AG08396 (cell line): ENCODE results near the gene GPR173.
A peak's percentile ranks its signal among the peaks of the same experiment; 100 is the strongest.

Source experiments
- DNase-seq: peaks from one replicate; pipeline ENCODE4 v3.0.0; 2012; ENCODE audit warnings: low spot score, mixed read lengths

GPR173 gene, protein sequence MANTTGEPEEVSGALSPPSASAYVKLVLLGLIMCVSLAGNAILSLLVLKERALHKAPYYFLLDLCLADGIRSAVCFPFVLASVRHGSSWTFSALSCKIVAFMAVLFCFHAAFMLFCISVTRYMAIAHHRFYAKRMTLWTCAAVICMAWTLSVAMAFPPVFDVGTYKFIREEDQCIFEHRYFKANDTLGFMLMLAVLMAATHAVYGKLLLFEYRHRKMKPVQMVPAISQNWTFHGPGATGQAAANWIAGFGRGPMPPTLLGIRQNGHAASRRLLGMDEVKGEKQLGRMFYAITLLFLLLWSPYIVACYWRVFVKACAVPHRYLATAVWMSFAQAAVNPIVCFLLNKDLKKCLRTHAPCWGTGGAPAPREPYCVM

DNA sequence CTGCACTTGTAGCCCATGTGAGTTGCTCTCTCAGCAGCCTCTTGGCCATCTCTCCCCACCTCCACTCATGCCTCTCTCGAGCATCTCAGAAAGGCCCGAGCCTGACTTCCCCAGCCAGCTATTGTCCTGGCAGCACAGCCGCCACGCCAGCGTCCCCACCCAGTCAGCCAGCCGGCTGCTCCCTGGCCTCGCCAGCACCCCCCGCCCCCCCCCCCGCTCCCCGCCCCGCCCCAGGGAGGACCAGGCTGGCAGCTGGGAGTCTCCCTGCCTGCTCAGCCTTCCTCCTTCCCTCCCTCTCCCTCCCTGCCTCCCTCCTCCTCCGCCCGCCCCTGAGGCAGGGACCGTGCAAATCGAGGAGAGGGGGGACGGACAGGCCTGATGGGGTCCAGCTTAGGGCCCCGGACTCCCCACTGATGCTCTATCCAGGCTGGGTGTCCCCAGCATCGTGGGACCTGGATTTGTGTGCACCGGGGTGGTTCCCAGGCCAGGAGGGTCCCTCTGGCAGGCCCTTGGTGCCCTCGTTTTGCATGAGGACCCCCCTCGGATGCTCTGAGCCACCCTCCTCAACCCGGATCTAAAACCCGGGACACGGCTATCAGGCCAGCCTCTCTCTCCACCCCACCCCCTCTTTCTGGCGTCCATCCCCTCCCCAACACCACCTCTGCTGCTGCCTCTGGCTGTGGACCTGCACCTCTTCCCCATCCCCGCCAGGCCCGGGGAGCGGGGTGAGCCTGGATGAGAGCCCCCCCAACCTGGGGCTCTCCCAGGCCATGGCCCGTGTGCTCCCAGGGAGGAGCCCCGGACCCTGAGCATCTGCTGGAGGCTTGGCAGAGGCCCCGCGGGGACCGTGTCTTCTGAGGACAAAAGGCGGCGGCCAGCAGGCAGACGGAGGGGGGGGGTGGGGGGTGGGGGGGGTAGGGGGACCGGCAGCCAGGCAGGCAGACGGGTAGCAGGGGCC, at the start of gene GPR173:
Gene GPR173, plus strand, starts transcription at position 621 of the 958 bp plus-strand sequence. CDS start 27,833 bp downstream, outside the sequence.
- peak; percentile 70 for DNase-seq

GRCh38 chrX:53000447-53001135, 48.0 kb upstream of the GPR173 start:
- DNase-seq, result no peak

- no peak for DNase-seq
These were observed 46.6 kb upstream of the GPR173 start for GRCh38 chrX:53001958-53002357.

DNA sequence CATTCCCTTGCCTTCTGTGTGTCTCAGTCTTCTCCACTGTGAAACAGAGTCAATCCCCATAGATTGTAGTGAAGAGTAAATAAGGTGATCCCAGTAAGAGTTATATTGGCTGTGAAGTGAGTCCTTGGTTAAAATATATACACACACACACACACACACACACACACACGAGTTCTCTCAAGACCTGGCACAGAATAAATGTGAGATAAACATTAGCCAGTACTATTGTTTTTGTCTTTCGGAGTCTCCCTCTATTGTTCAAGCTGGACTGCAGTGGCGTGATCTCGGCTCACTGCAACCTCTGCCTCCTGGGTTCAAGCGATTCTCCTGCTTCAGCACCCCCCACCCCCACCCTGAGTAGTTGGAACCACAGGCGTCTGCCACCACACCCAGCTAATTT, 45.5 kb upstream of the GPR173 start:
- DNase-seq, result no peak

DNA sequence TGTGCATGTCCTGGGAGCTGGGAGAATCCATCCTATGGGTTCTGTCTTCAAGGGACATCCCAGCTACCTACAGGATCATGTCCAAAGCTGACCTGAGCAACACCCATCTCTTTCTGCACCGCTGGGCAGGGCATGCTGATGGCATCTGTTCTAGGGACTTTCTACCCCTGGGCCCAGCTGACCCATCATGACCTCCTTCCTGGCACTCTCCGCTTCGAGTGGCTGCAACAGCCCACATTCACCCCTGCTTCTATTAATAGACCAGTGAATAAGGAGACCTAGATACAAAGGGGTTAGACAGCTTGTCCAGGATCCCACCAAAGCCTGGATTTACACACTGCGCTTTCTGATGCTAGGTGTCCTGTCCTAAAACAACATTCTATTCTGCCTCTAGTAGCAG, 44.6 kb upstream of the GPR173 start:
- DNase-seq, result no peak

DNA sequence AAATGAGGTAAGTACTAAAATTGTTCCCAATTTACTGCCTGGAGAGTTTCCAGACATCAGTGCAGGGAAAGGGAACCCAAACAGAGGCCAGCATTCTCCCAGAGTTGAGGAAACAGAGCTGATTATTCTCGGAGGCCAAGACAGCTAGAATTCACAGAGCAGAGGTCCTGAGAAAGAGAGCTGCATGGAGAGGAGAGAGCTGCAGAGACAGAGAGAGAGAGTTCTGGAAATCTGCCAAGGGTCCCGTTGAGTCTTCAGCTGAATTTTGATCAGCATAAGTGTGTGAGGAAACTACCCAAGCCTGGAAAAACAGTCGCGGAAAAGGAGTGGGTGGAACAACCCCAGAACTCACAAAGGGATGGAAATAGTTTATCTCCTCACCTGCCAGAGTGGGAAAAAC, 43.8 kb upstream of the GPR173 start:
- DNase-seq, result no peak

DNA sequence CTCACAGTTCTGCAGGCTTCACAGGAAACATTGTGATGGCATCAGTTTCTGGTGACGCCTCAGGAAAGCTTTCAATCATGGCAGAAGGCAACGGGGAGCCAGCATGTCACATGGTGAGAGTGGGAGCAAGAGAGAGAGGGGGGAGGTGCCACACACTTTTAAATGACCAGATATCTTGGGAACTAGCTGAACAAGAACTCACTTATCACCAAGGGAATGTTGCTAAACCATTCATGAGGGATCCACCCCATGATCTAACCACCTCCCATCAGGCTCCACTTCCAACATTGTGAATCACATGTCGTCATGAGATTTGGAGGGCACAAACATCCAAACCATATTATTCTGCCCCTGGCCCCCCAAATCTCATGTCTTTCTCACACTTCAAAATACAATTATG, 43.3 kb upstream of the GPR173 start:
- no peak for DNase-seq

- DNase-seq, result no peak
These were observed 39.6 kb upstream of the GPR173 start for GRCh38 chrX:53009032-53009431.

DNA sequence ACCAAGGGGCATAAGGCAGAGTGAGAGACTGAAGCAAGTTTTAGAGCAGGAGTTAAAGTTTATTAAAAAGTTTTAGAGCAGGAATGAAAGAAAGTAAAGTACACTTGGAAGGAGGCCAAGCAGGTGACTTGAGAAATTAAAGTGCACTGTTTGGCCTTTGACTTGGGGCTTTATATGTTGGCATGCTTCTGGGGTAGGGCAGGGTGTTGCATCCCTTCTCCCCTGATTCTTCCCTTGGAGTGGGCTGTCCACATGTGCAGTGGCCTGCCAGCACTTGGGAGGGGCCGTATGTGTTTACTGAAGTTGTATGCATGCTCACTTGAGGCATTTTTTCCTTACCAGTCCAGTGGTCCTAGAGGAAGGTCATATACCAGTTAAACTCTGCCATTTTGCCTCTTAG, 35.3 kb upstream of the GPR173 start:
- no peak for DNase-seq

DNA sequence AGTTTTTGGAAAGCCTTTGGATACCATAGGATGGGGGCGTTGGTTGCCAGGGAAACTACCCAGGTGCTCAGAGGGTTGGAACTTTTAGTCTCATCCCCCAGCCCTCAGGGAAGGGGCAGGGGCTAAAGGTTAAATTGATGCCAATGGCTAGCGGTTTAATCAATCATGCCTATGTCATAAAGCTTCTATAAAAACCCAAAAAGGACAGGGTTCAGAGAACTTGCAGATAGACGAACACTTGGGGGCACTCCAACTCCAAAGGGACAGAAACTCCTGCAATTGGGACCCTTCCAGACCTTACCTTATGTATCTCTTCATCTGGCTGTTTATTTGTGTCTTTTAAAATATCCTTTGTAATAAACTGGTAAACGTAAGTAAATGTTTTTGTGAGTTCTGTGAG, 30.0 kb upstream of the GPR173 start:
- no peak for DNase-seq

GRCh38 chrX:53022381-53022780, 26.2 kb upstream of the GPR173 start:
- DNase-seq, result no peak

GRCh38 chrX:53028678-53029077, 19.9 kb upstream of the GPR173 start:
- no peak for DNase-seq

DNA sequence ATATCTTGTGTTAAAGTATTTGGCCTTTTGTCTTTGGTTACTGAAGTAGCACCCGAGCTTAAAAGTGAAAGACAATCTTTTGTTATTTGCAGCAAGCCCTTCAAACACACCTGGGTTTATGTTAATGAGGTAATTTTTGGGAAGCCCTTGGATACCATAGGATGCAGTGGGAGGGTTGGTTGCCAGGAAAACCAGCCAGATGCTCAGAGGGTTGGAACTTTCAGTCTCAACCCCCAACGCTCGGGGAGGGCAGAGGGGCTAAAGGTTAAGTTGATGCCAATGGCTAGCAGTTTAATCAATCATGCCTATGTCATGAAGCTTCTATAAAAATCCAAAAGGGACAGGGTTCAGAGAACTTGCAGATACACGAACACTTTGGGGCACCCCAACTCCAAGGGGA, 17.2 kb upstream of the GPR173 start:
- no peak for DNase-seq

- DNase-seq, result no peak
These were observed 12.4 kb upstream of the GPR173 start for GRCh38 chrX:53036149-53036548.

DNA sequence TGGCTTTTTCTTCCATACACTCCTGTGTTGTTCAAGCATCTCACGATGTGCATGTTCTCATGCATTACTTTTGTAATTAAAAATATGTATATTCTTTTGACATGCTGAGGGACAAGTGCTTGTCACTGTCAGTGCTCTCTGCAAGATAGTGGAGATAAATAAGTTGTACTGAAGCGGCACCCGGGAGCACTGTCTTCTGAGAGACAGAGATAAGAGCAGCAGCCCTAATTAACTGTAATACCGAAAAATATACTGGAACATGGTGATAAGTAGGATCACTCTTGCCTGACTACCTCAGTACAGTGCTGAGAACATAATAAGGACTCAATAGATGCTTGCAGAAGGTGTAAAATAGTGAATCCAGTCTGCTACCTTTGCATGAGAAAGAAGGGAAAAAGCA, 9.4 kb upstream of the GPR173 start:
- no peak for DNase-seq

GRCh38 chrX:53044995-53045394, 3.6 kb upstream of the GPR173 start:
- DNase-seq, result no peak

DNA sequence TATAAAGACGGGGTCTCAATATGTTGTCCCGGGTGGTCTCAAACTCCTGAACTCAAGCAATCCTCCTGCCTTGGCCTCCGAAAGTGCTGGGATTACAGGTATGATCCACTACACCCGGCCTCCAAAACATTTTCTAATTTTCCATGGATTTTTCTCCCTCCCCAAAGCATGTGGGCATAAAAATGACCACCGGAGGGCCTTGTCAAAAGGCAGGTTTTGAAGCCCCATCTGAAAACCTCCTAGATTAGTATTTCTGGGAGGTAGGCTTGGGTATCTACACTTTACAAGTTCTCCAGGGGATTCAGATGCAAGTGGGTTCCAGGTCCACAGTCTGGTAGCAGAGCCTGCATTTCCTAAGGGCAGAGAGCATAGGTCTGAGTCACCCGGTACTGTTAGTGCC, 1.4 kb upstream of the GPR173 start:
- DNase-seq, result peak; percentile 29

DNA sequence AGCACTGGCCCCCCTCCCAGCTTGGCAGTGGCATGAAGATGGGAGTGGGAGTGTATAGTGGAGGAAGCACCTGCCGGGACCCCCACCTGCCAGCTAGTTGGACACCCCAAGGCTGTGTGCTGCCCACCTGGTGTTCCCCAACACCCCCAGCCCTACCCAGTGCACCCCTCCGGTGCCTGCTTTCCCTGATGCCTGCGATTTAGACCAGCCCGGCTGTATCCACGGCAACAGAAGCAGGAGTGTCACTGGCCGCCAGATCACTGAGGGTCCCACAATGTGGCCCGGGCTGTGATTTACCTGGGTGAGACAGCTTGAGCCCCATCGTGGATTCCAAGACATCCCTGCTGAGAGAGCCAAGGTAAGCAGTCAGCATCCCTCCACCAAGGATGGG, 533 bp downstream of the GPR173 start:
- DNase-seq, result no peak

GRCh38 chrX:53050841-53051240, 2.3 kb downstream of the GPR173 start:
- no peak for DNase-seq

DNA sequence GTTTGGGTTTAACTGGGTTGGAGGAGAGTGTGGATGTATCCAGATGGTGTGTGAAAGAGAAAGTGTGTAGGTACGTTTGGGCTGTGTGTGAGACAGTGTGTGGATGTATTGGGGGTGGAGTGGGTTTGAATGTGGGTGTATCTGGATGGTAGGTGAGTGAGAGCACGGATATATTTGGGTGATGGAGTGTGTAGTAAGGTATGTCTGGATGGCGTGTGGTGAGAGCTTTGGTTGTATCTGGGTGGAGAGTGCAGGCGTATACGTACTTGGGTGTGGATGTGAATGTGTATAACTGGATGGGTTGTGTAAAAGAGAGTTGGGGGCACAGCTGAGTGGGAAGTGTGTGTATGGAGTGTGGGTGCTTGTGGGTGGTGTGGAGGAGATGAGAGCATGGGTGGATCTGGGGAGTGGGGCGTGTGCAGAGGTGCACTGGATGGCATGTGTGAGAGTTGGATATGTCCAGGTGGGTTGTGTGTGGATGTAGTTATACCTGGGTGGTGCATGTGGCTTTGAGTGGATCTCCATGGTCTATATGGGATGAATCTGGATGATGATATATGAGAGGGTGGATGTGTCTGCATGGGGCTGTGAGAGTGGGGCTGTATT, 6.8 kb downstream of the GPR173 start:
- no peak for DNase-seq

DNA sequence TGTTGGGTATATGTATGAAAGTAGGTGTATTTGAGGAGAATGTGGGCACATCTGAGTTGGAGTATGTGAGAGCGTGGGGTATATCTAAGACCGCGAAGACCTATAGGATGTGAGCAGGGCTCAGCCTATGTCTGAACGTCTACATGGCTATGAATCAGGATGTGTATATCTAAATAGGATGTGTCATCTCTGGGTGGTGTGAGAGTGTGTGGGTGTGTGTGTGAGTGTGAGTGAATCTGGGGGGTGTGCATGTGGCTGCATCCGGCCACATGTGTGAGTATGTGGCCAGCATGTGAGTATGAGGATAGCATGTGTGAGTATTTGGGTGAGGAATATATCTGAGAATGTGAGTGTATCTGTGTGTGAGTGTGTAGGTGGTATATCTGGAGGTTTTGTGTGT, 7.7 kb downstream of the GPR173 start:
- DNase-seq, result no peak

- DNase-seq, result no peak
These were observed 16.5 kb downstream of the GPR173 start for GRCh38 chrX:53065104-53065503.
